Measurements from ENCODE around the gene ZNF184. TPM values are rescaled to one million over a fixed set of nuclear protein-coding genes. Genes with fewer than 3 reads are reported as not detected.

Gene ZNF184
- polyA plus RNA-seq, 1 donor from 2014 or later, result 16.4 TPM

DNA sequence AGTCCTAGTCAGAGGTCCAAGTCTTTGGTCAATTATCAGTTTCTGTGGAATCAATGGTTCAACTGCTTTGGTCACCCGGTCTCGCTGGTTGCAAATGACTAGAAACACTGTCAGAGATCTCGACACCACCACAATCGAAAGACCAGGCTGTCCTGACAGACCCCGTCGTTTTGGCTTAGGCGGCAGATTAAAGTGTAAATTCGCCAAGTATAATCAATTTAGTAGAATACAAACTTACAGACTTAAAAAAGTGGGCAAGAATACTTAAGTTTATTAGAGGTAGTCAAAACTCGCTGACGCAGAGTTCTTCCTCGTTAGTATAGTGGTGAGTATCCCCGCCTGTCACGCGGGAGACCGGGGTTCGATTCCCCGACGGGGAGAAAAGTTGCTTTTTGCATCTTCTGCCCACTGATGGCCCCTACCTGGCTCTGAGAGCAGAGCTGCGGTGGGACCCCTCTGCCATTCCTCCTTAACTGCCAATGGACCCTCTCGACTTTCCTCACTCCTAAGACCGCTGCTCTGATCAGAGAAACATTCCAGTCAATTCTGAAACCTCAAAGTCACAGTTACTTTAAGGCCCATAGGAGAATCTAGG, 30.6 kb upstream of the ZNF184 start:
- Histone ChIP-seq H4K20me1 (ENCODE audit: insufficient read depth) (no peaks in the 10 kb centered on the region), H3K79me2 (replicated peaks; ENCODE audit: insufficient read depth, low read length) (no peaks in the 10 kb centered on the region), H3K27ac (ENCODE audit: low read length) (no peak overlapping the region), H3F3A (ENCODE audit: insufficient read depth, low read length, poor library complexity, severe bottlenecking) (no peaks in the 10 kb centered on the region), H3K4me2 (ENCODE audit: low read length) (peak overlapping the region; percentile 69), H3K27me3 (ENCODE audit: insufficient read depth, low read depth, low read length) (peaks cover 61% of the 10 kb centered on the region), H3K9ac (ENCODE audit: low read length) (no peak overlapping the region), H2AFZ (ENCODE audit: low read depth, low read length) (no peak overlapping the region), H3K9me2 (ENCODE audit: insufficient read depth, low read length) (no peaks in the 10 kb centered on the region), H3K4me3 (ENCODE audit: low read length) (peak overlapping the region; percentile 65), H3K9me3 (ENCODE audit: low read length) (no peaks in the 10 kb centered on the region), H3K36me3 (ENCODE audit: insufficient read depth, low read length) (no peaks in the 10 kb centered on the region)
- no peak for TF ChIP-seq RAD21 (conservative IDR thresholded peaks at IDR 0.05)

DNA sequence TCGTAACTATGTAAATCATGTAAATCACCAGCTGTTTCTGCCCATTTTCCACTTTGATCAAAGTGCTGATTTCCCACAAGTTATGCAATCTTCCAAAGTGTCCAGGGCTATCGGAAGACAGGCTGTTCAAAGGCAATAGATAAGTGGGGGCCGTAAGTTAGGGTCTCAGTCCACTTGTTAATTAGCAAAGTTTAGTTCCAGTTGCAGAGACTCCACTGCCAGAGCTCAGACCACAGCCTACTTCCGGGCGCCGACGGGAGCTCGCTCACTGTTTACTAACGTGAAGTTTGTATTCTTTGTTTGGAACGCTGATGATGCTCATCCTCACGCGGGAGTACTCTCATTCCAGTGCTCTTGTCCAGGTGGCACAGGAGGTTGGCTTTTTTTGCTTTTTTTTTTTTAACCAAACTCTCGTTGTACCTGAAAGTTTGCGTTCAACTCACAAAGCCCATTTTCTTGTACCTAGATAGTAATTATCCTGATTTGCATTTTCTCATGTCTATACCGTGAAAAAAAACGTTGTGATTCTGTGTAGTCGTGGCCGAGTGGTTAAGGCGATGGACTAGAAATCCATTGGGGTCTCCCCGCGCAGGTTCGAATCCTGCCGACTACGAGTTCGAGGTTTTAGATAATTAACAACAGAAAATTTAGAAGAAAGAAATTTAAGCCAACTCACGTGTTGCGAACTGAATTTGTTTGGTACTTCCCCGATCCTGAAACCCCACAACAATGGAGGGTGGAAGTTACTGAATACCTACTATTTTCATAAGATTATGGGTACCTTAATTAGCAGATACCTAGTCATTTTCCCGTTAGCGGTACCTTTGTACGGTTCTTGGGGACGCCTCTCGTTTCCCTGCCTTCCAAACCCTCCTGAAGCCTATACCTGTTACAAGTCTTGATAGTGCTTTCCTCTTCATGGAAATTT, 29.9 kb upstream of the ZNF184 start:
- H3K9me3 ChIP-seq (ENCODE audit: low read length), result no peaks in the 10 kb centered on the region
- no peak overlapping the region for H2AFZ ChIP-seq (ENCODE audit: low read depth, low read length)
- H4K20me1 ChIP-seq (ENCODE audit: insufficient read depth), result no peaks in the 10 kb centered on the region
- no peaks in the 10 kb centered on the region for H3K79me2 ChIP-seq (replicated peaks; ENCODE audit: insufficient read depth, low read length)
- H3K9me2 ChIP-seq (ENCODE audit: insufficient read depth, low read length), result no peaks in the 10 kb centered on the region
- peak overlapping the region; percentile 65 for H3K4me3 ChIP-seq (ENCODE audit: low read length)
- no peak overlapping the region for H3K9ac ChIP-seq (ENCODE audit: low read length)
- H3K27me3 ChIP-seq (ENCODE audit: insufficient read depth, low read depth, low read length), result peaks cover 68% of the 10 kb centered on the region
- H3K27ac ChIP-seq (ENCODE audit: low read length), result no peak overlapping the region
- H3K36me3 ChIP-seq (ENCODE audit: insufficient read depth, low read length), result no peaks in the 10 kb centered on the region
- TF ChIP-seq POLR2AphosphoS5 (IDR thresholded peaks at IDR 0.05) (no peak), TAF1 (IDR thresholded peaks at IDR 0.05; ENCODE audit: low read depth) (no peak), MXI1 (conservative IDR thresholded peaks at IDR 0.05; ENCODE audit: poor library complexity, severe bottlenecking) (no peak), EP300 (conservative IDR thresholded peaks at IDR 0.05; ENCODE audit: poor library complexity, severe bottlenecking) (no peak), EZH2 (IDR thresholded peaks at IDR 0.05; ENCODE audit: borderline replicate concordance, insufficient read depth, low read length, poor library complexity, severe bottlenecking) (no peak), RAD21 (conservative IDR thresholded peaks at IDR 0.05) (no peak), SMC3 (conservative IDR thresholded peaks at IDR 0.05; ENCODE audit: poor library complexity) (no peak)
- TF ChIP-seq, protein P1, sequence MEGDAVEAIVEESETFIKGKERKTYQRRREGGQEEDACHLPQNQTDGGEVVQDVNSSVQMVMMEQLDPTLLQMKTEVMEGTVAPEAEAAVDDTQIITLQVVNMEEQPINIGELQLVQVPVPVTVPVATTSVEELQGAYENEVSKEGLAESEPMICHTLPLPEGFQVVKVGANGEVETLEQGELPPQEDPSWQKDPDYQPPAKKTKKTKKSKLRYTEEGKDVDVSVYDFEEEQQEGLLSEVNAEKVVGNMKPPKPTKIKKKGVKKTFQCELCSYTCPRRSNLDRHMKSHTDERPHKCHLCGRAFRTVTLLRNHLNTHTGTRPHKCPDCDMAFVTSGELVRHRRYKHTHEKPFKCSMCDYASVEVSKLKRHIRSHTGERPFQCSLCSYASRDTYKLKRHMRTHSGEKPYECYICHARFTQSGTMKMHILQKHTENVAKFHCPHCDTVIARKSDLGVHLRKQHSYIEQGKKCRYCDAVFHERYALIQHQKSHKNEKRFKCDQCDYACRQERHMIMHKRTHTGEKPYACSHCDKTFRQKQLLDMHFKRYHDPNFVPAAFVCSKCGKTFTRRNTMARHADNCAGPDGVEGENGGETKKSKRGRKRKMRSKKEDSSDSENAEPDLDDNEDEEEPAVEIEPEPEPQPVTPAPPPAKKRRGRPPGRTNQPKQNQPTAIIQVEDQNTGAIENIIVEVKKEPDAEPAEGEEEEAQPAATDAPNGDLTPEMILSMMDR (IDR thresholded peaks at IDR 0.05; ENCODE audit: poor library complexity, severe bottlenecking), result no peak
- TF ChIP-seq, protein P2, sequence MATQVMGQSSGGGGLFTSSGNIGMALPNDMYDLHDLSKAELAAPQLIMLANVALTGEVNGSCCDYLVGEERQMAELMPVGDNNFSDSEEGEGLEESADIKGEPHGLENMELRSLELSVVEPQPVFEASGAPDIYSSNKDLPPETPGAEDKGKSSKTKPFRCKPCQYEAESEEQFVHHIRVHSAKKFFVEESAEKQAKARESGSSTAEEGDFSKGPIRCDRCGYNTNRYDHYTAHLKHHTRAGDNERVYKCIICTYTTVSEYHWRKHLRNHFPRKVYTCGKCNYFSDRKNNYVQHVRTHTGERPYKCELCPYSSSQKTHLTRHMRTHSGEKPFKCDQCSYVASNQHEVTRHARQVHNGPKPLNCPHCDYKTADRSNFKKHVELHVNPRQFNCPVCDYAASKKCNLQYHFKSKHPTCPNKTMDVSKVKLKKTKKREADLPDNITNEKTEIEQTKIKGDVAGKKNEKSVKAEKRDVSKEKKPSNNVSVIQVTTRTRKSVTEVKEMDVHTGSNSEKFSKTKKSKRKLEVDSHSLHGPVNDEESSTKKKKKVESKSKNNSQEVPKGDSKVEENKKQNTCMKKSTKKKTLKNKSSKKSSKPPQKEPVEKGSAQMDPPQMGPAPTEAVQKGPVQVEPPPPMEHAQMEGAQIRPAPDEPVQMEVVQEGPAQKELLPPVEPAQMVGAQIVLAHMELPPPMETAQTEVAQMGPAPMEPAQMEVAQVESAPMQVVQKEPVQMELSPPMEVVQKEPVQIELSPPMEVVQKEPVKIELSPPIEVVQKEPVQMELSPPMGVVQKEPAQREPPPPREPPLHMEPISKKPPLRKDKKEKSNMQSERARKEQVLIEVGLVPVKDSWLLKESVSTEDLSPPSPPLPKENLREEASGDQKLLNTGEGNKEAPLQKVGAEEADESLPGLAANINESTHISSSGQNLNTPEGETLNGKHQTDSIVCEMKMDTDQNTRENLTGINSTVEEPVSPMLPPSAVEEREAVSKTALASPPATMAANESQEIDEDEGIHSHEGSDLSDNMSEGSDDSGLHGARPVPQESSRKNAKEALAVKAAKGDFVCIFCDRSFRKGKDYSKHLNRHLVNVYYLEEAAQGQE (IDR thresholded peaks at IDR 0.05; ENCODE audit: borderline replicate concordance), result no peak
- H3F3A ChIP-seq (ENCODE audit: insufficient read depth, low read length, poor library complexity, severe bottlenecking), result no peaks in the 10 kb centered on the region
- peak overlapping the region; percentile 69 for H3K4me2 ChIP-seq (ENCODE audit: low read length)
